Tibial nerve (tissue), 4 donors: ENCODE data around the gene ALG12.

Source experiments
- EP300 ChIP-seq, 2 donors: sonication (generic); formaldehyde crosslinking; IDR thresholded peaks; one replicate each; pipeline ENCODE4 v1.6.1; 2017; ENCODE audit warnings: antibody characterized with exemption in 2 of 2, mild to moderate bottlenecking in 1 of 2
- POLR2A ChIP-seq, 2 donors: fragments of 450-650 bp; IDR thresholded peaks; one replicate each; pipeline ENCODE4 v1.6.1; 2017; ENCODE audit warnings: antibody characterized with exemption in 2 of 2, mild to moderate bottlenecking in 2 of 2, moderate library complexity in 2 of 2
- TF ChIP-seq, protein P1 (sequence below), 5 experiments: fragments of 200-600 bp in 3 of 5; fragments of 450-650 bp in 2 of 5; sonication (generic) in 3 of 5; IDR thresholded peaks; one replicate each; pipeline ENCODE4 v1.5.1; 2016 to 2019; ENCODE audit warnings: antibody characterized with exemption in 5 of 5, mild to moderate bottlenecking in 3 of 5, moderate library complexity in 2 of 5

DNA sequence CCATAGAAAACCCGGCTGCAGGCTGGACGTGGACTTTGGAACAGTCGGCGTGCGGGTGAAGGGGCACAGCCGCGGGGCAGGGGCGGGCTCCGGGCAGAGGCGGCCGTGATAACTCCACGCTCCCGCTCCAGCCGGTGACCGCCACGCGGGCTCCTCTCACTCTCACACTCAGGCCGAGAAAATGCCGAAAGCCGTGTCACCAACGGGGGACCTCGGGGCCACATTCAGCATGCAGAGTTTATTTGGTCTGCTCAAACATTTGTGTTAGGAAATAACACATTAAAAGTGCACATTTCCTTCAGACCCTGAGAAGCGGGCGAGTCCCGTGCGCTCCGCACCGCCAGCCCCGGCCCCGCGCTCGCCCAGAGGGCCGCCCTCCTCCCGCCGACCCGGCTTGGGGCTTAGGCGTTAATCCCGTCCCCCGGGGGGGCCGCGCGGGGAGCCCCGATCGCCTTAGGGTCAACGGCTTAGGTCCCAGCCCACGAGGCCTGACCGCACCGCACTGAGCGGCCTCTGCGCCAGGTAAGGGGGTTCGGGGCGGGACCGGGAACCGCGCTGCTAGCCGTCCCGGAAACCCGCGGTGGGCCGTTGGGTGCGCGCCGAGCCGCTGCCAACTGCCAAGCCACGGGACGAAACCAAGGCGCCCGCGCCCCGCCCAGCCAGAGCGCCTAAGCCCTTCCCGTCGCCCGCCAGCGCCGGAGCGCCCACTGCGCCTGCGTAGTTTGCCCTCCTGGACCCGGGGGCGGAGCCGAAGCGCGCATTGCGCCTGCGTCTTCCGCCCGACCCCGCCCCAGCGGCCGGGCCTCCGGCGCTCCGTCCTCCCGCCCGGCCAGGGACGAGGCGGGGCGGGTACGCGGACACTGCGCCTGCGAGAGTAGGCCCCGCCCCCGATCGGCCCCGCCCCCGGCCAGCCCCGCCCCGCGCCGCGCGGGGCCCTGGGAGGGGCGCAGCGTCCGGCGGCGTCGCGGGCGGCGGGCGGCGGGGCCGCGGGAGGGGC lies 65.0 kb downstream of the ALG12 start, which contains the start of gene ZBED4:
- TF ChIP-seq POLR2A (IDR thresholded peaks at IDR 0.05) (peak; percentile 46 to 84), EP300 (IDR thresholded peaks at IDR 0.05) (peak; percentile 41 to 86)
- TF ChIP-seq, protein P1, sequence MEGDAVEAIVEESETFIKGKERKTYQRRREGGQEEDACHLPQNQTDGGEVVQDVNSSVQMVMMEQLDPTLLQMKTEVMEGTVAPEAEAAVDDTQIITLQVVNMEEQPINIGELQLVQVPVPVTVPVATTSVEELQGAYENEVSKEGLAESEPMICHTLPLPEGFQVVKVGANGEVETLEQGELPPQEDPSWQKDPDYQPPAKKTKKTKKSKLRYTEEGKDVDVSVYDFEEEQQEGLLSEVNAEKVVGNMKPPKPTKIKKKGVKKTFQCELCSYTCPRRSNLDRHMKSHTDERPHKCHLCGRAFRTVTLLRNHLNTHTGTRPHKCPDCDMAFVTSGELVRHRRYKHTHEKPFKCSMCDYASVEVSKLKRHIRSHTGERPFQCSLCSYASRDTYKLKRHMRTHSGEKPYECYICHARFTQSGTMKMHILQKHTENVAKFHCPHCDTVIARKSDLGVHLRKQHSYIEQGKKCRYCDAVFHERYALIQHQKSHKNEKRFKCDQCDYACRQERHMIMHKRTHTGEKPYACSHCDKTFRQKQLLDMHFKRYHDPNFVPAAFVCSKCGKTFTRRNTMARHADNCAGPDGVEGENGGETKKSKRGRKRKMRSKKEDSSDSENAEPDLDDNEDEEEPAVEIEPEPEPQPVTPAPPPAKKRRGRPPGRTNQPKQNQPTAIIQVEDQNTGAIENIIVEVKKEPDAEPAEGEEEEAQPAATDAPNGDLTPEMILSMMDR (IDR thresholded peaks at IDR 0.05), result no peak
